SK-N-SH (cell line): Measurements from ENCODE around the gene INPP5A. TPM values are rescaled to one million over a fixed set of nuclear protein-coding genes. Genes with fewer than 3 reads are reported as not detected.

ENCODE experiments used
- CTCF ChIA-PET: fragments of 300-600, 350-600 bp; formaldehyde crosslinking; extraction: SDS; loops from one replicate; lab custom pipeline; 2021; lab: Yijun Ruan, JAX
- POLR2A ChIA-PET: fragments of 350-600 bp; sonication (Branson Sonifier 250); formaldehyde crosslinking; extraction: SDS; loops from one replicate; lab custom pipeline; 2020; ENCODE audit warnings: antibody characterized with exemption, inconsistent platforms; lab: Yijun Ruan, JAX
- DNase-seq: peaks from one replicate; pipeline ENCODE4 v3.0.0; 2012
- H2AFZ ChIP-seq: fragments of 200-600 bp; sonication (generic); 2 replicates; pipeline ENCODE4 v1.8.1; 2016; ENCODE audit warnings: antibody characterized with exemption, mild to moderate bottlenecking, low read depth
- H3F3A ChIP-seq: fragments of 200-600 bp; sonication (generic); replicated peaks from 2 replicates; pipeline ENCODE3; 2016; ENCODE audit warnings: antibody characterized with exemption, mild to moderate bottlenecking; ENCODE audit not compliant: insufficient read depth
- H3K27ac ChIP-seq, 2 experiments: fragments of 200-500 bp in 1 of 2; fragments of 200-600 bp in 1 of 2; sonication (Bioruptor generic) in 1 of 2; sonication (generic), shearing (Covaris generic) in 1 of 2; 2 replicates each; pipeline versions ENCODE4 v1.5.1 to v1.6.1; 2014 to 2016; ENCODE audit warnings: low read depth in 2 of 2, inconsistent platforms in 1 of 2, low read length in 1 of 2, mild to moderate bottlenecking in 1 of 2, mixed read lengths in 1 of 2
- H3K27me3 ChIP-seq: fragments of 200-600 bp; sonication (generic), shearing (Covaris generic); 2 replicates; pipeline ENCODE4 v1.6.1; 2016; ENCODE audit warnings: mixed run types; ENCODE audit not compliant: insufficient read depth
- H3K36me3 ChIP-seq, 2 experiments: fragments of 200-500 bp in 1 of 2; fragments of 200-600 bp in 1 of 2; sonication (Bioruptor generic) in 1 of 2; sonication (generic) in 1 of 2; replicated peaks in 1 of 2; 2 replicates each; pipeline versions ENCODE3 to v1.5.1; 2014 to 2016; ENCODE audit warnings: low read length in 1 of 2, mild to moderate bottlenecking in 1 of 2; ENCODE audit not compliant: insufficient read depth in 2 of 2, control insufficient read depth in 1 of 2
- H3K4me1 ChIP-seq, 2 experiments: fragments of 200-500 bp in 1 of 2; fragments of 200-600 bp in 1 of 2; sonication (Bioruptor generic) in 1 of 2; sonication (generic), shearing (Covaris generic) in 1 of 2; 2 replicates each; pipeline versions ENCODE4 v1.5.1 to v1.6.1; 2014 to 2016; ENCODE audit warnings: low read depth in 1 of 2, low read length in 1 of 2, mixed run types in 1 of 2; ENCODE audit not compliant: insufficient read depth in 2 of 2, control insufficient read depth in 1 of 2
- H3K4me2 ChIP-seq: fragments of 200-600 bp; sonication (generic), shearing (Covaris generic); 2 replicates; pipeline ENCODE4 v1.6.1; 2017; ENCODE audit warnings: mixed run types
- H3K4me3 ChIP-seq, 2 experiments: fragments of 200-500 bp in 1 of 2; fragments of 200-600 bp in 1 of 2; sonication (Bioruptor generic) in 1 of 2; sonication (generic), shearing (Covaris generic) in 1 of 2; 2 replicates each; pipeline versions ENCODE4 v1.5.1 to v1.8.1; 2014 to 2016; ENCODE audit warnings: low read depth in 2 of 2, inconsistent platforms in 1 of 2, low read length in 1 of 2, mild to moderate bottlenecking in 1 of 2, mixed read lengths in 1 of 2, moderate library complexity in 1 of 2
- H3K79me2 ChIP-seq: fragments of 200-600 bp; sonication (generic); 2 replicates; pipeline ENCODE4 v1.8.1; 2017; ENCODE audit warnings: mild to moderate bottlenecking; ENCODE audit not compliant: insufficient read depth
- H3K9ac ChIP-seq: fragments of 200-600 bp; sonication (generic); 2 replicates; pipeline ENCODE4 v1.6.1; 2017; ENCODE audit warnings: mixed run types
- H3K9me2 ChIP-seq: fragments of 200-600 bp; sonication (generic); 2 replicates; pipeline ENCODE4 v1.6.1; 2017; ENCODE audit warnings: mixed run types
- H3K9me3 ChIP-seq: fragments of 200-600 bp; sonication (generic); 2 replicates; pipeline ENCODE4 v1.6.1; 2017; ENCODE audit warnings: mixed run types, mild to moderate bottlenecking, moderate library complexity
- H4K20me1 ChIP-seq: fragments of 200-600 bp; sonication (generic); 2 replicates; pipeline ENCODE4 v1.6.1; 2017; ENCODE audit warnings: mild to moderate bottlenecking, mixed run types; ENCODE audit not compliant: insufficient read depth
- ELF1 ChIP-seq: IDR thresholded peaks from 2 replicates; pipeline ENCODE4 v1.4.0; 2012
- EZH2phosphoT487 ChIP-seq: fragments of 200-600 bp; sonication (generic); IDR thresholded peaks from 2 replicates; pipeline ENCODE4 v1.6.1; 2017; ENCODE audit warnings: low read depth, mixed run types, mild to moderate bottlenecking, antibody characterized with exemption, moderate library complexity, borderline replicate concordance
- FOSL2 ChIP-seq: IDR thresholded peaks from 2 replicates; pipeline ENCODE4 v1.4.0; 2012; ENCODE audit warnings: low read depth, mild to moderate bottlenecking, moderate library complexity, borderline replicate concordance
- FOXJ3 ChIP-seq: sonication (generic); formaldehyde crosslinking; IDR thresholded peaks from 2 replicates; pipeline ENCODE4 v1.5.1; 2020; ENCODE audit warnings: mild to moderate bottlenecking, missing genetic modification reagents
- FOXM1 ChIP-seq: IDR thresholded peaks from 2 replicates; pipeline ENCODE4 v1.4.0; 2012; ENCODE audit warnings: low read depth, mild to moderate bottlenecking
- GABPA ChIP-seq: IDR thresholded peaks from 2 replicates; pipeline ENCODE4 v1.4.0; 2012; ENCODE audit warnings: low read depth, mild to moderate bottlenecking
- GATA2 ChIP-seq: sonication (generic); formaldehyde crosslinking; IDR thresholded peaks from 2 replicates; pipeline ENCODE4 v1.5.0; 2020; ENCODE audit warnings: mild to moderate bottlenecking, missing genetic modification reagents
- JUND ChIP-seq: IDR thresholded peaks from 2 replicates; pipeline ENCODE4 v1.4.0; 2012
- MEF2A ChIP-seq: IDR thresholded peaks from 2 replicates; pipeline ENCODE4 v1.4.0; 2012; ENCODE audit warnings: low read depth, borderline replicate concordance
- NRF1 ChIP-seq: IDR thresholded peaks from 2 replicates; pipeline ENCODE4 v1.6.1; 2012; ENCODE audit warnings: low read depth, mild to moderate bottlenecking, low read length
- POLR2AphosphoS5 ChIP-seq: IDR thresholded peaks from 2 replicates; pipeline ENCODE4 v1.6.1; 2012; ENCODE audit warnings: low read depth, low read length
- RAD21 ChIP-seq: IDR thresholded peaks from 2 replicates; pipeline ENCODE4 v1.6.1; 2012; ENCODE audit warnings: mild to moderate bottlenecking, low read length
- RCOR1 ChIP-seq: fragments of 150-350 bp; IDR thresholded peaks from 2 replicates; pipeline ENCODE4 v1.6.1; 2017; ENCODE audit warnings: antibody characterized with exemption, low read length
- RXRA ChIP-seq: IDR thresholded peaks from 2 replicates; pipeline ENCODE4 v1.4.0; 2012; ENCODE audit warnings: low read depth, mild to moderate bottlenecking, borderline replicate concordance
- SMC3 ChIP-seq: IDR thresholded peaks from 2 replicates; pipeline ENCODE4 v1.6.1; 2012; ENCODE audit warnings: low read depth, low read length, improper control_type of control experiment
- TAF1 ChIP-seq: IDR thresholded peaks from 2 replicates; pipeline ENCODE4 v1.6.1; 2012; ENCODE audit warnings: low read depth, mild to moderate bottlenecking, low read length, moderate library complexity, borderline replicate concordance
- TCF12 ChIP-seq: IDR thresholded peaks from 2 replicates; pipeline ENCODE4 v1.4.0; 2012
- TEAD4 ChIP-seq: IDR thresholded peaks from 2 replicates; pipeline ENCODE4 v1.4.0; 2012; ENCODE audit warnings: mild to moderate bottlenecking, borderline replicate concordance; ENCODE audit not compliant: insufficient read depth
- USF1 ChIP-seq: IDR thresholded peaks from 2 replicates; pipeline ENCODE4 v1.4.0; 2012; ENCODE audit warnings: low read depth, borderline replicate concordance
- WGBS: methylation state at CpG from one replicate; pipeline ENCODE4 v1.1.6; 2017; ENCODE audit warnings: low lambda C conversion rate; 5-methylcytosine and 5-hydroxymethylcytosine counted together
- polyA plus RNA-seq, 3 experiments: library from polyadenylated mRNA; depleted of rRNA; stranded (reverse); fragments of >200 nt; gene quantifications; 2 replicates each; pipeline ENCODE4 v1.2.3, GENCODE V29; 2012
- TF ChIP-seq, protein P1 (sequence below): fragments of 150-350 bp; IDR thresholded peaks from 2 replicates; pipeline ENCODE4 v1.6.1; 2017; ENCODE audit warnings: antibody characterized with exemption, low read length, low read depth, borderline replicate concordance
- TF ChIP-seq, protein P2 (sequence below): IDR thresholded peaks from 2 replicates; pipeline ENCODE4; 2012

The INPP5A gene
- polyA plus RNA-seq, 1 of the 3 experiments (the other 2 are of a cell fraction), result 12.0 TPM

DNA sequence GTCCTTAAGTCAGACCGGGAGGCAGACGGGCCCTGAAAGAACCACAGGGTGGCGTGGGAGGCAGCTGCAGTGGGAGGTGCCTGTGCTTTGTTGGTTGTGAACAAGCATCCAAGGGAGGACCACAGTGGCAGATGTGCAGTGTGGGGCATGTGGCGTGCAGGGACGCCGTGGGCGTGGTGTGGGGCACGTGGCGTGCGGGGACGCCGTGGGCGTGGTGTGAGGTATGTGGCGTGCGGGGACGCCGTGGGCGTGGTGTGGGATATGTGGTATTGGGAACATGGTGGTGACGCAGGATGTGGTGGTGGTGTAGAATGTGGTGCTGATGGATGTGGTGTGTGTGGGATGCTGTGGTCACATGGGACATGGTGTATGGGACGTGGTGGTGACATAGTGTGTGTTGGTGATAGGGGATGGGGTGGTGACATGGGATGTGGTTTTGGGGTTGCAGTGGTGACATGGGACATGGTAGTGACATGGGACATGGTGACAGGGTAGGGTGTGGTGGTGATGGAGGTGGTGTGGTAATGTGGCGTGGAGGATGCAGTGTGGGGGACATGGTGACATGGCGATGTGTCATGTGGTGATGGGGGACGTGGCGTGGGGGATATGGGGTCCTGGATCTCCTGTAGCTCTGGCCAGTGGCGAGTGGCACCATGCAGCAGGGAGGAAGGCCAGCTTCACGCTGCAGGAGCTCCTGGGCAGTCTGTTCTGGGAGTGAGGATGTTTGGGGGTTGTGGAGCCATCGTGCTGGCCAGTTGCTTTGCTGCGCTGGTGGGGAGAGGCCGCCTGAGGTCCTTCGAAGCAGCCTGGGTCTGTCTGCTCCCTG lies 78.8 kb downstream of the INPP5A start:
- Histone ChIP-seq H3K9me2 (no peaks in the 10 kb centered on the region), H3K4me3 (no peak overlapping the region), H4K20me1 (no peaks in the 10 kb centered on the region), H3F3A (no peaks in the 10 kb centered on the region), H3K4me2 (no peak overlapping the region), H3K9ac (no peak overlapping the region), H2AFZ (no peak overlapping the region), H3K9me3 (no peaks in the 10 kb centered on the region), H3K4me1 (no peaks in the 10 kb centered on the region; a peak in 1 of 4 replicates), H3K27me3 (no peaks in the 10 kb centered on the region), H3K27ac (no peak overlapping the region), H3K36me3 (no peaks in the 10 kb centered on the region), H3K79me2 (no peaks in the 10 kb centered on the region)
- 95% methylated on average over 30 of the region's 30 CpGs for WGBS
- ChIA-PET POLR2A (interaction anchor here (0.7 kb wide), 1 partner anchor 11 kb away, joined by 3 read pairs; no protein-coding TSS in a partner anchor), CTCF (interaction anchor here (1.0 to 1.6 kb wide), 3 partner anchors 16 to 255 kb away, joined by 3 to 5 read pairs (median 4); no protein-coding TSS in a partner anchor)
- no peak for TF ChIP-seq RAD21
- TF ChIP-seq POLR2AphosphoS5, result no peak
- no peak for TF ChIP-seq GABPA
- TF ChIP-seq TEAD4, result no peak
- TF ChIP-seq USF1, result no peak
- TF ChIP-seq FOSL2, result no peak
- no peak for TF ChIP-seq EZH2phosphoT487
- no peak for TF ChIP-seq SMC3
- TF ChIP-seq RXRA, result no peak
- TF ChIP-seq ELF1, result no peak
- TF ChIP-seq RCOR1, result no peak
- no peak for TF ChIP-seq NRF1
- DNase-seq, result no peak

DNA sequence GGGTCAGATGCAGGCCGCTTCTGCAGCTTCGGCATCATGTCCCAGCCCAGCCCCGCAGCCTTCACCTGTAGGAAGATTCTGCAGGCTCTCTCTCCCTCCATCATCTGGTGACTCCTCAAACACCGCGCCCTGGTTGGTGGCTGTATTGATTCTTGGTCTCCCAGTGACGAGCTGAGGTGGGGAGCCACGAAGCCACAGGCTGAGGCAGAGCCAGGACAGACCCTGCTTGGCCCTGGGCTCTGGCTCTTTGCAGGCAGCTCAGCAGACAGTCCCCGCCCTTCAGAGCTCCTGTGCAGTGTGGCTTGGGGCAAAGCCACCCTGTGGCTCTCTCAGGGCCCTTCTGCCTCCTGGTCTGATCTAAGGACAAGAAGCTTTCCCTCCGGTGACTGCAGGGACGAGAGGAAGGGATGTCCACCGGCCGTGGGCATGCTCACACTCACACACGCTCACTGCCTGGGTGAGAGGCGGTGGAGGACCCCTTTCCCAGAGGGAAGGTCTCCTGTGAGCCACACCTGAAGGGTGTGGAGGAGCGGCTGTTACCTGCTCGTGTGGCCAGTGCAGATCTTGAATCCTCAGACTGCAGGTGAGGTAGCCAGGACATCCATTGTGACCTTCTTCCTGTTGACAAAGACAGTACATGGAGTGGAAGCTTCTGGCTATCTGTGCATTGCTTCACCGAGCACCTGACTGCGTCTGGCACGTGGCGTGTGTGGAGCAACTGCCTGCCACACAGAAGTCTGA lies 79.6 kb downstream of the INPP5A start:
- TF ChIP-seq RXRA (no peak), EZH2phosphoT487 (no peak), FOXJ3 (CRISPR knock-in tag) (no peak), TEAD4 (no peak), SMC3 (no peak), TCF12 (no peak), RAD21 (no peak), GATA2 (CRISPR knock-in tag) (no peak), JUND (no peak), USF1 (no peak), MEF2A (no peak), TAF1 (no peak), FOXM1 (no peak), RCOR1 (no peak)
- TF ChIP-seq, protein P1, sequence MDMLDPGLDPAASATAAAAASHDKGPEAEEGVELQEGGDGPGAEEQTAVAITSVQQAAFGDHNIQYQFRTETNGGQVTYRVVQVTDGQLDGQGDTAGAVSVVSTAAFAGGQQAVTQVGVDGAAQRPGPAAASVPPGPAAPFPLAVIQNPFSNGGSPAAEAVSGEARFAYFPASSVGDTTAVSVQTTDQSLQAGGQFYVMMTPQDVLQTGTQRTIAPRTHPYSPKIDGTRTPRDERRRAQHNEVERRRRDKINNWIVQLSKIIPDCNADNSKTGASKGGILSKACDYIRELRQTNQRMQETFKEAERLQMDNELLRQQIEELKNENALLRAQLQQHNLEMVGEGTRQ, result no peak
- TF ChIP-seq, protein P2, sequence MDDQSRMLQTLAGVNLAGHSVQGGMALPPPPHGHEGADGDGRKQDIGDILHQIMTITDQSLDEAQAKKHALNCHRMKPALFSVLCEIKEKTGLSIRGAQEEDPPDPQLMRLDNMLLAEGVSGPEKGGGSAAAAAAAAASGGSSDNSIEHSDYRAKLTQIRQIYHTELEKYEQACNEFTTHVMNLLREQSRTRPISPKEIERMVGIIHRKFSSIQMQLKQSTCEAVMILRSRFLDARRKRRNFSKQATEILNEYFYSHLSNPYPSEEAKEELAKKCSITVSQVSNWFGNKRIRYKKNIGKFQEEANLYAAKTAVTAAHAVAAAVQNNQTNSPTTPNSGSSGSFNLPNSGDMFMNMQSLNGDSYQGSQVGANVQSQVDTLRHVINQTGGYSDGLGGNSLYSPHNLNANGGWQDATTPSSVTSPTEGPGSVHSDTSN, result no peak
- TF ChIP-seq, all 33 proteins: peak for 0
- H3K79me2 ChIP-seq, result no peaks in the 10 kb centered on the region
- CTCF ChIA-PET, result interaction anchor here (1.0 to 1.1 kb wide), 2 partner anchors 158 to 256 kb away, joined by 3 to 4 read pairs; no protein-coding TSS in a partner anchor

More for the DNA sequence above, 79.6 kb downstream of the INPP5A start:
- H3K9me2 ChIP-seq, result no peaks in the 10 kb centered on the region
- POLR2A ChIA-PET, result no interaction called here
- no peaks in the 10 kb centered on the region; a peak in 1 of 4 replicates for H3K4me1 ChIP-seq
- no peaks in the 10 kb centered on the region for H3F3A ChIP-seq
- H4K20me1 ChIP-seq, result no peaks in the 10 kb centered on the region
- no peaks in the 10 kb centered on the region for H3K27me3 ChIP-seq
- WGBS, result 93% methylated on average over 15 of the region's 20 CpGs
- H3K27ac ChIP-seq, result no peak overlapping the region
- H3K9ac ChIP-seq, result no peak overlapping the region
- no peak overlapping the region for H3K4me3 ChIP-seq
- DNase-seq, result no peak
- H2AFZ ChIP-seq, result no peak overlapping the region
- H3K36me3 ChIP-seq, result no peaks in the 10 kb centered on the region
- H3K9me3 ChIP-seq, result no peaks in the 10 kb centered on the region
- no peak overlapping the region for H3K4me2 ChIP-seq
